ENCODE measurements around the gene GUK1. TPM values are rescaled to one million over a fixed set of nuclear protein-coding genes. Genes with fewer than 3 reads are reported as not detected.

GUK1 gene
- total and polyA plus RNA-seq, 2 of the 4 experiments (the other 2 are of a cell fraction) = 465 to 548 TPM

GRCh38 chr1:228150461-228151179, 10.5 kb downstream of the GUK1 start:
- no peaks in the 10 kb centered on the region for H3K9me3 ChIP-seq (ENCODE audit: control insufficient read depth, insufficient read depth, low read length)
- BruUV-seq (replicated peaks) = no TSS peak
- H2AK9ac ChIP-seq (replicated peaks; ENCODE audit: low read depth, low read length, poor library complexity) = peak overlapping the region; percentile 95
- H2BK20ac ChIP-seq (ENCODE audit: low read depth, low read length) = no peak overlapping the region
- no CpG with 5 or more reads among the region's 17 CpGs for WGBS, 2 experiments (ENCODE audit: extremely low coverage in 2 of 2, insufficient read length in 1 of 2)
- H4K20me1 ChIP-seq (ENCODE audit: insufficient read depth, low read length) = peaks cover 23% of the 10 kb centered on the region
- H3K14ac ChIP-seq (replicated peaks; ENCODE audit: low read depth, low read length) = no peak overlapping the region; the same call in 1 of the 2 replicates
- H3K4ac ChIP-seq (ENCODE audit: low read depth, low read length) = peak overlapping the region; percentile 83
- H3K4me1 ChIP-seq (ENCODE audit: control insufficient read depth, insufficient read depth, low read length) = peaks cover 23% of the 10 kb centered on the region
- H3K18ac ChIP-seq (ENCODE audit: low read depth, low read length) = no peak overlapping the region; the same call in 1 of the 2 replicates
- POLR2A ChIA-PET (ENCODE audit: unreplicated experiment) = no interaction called here
- intact Hi-C loops (cut with micrococcal nuclease) = loop anchor here (1.0 kb wide), 1 partner anchor 10 kb away; the partner anchor contains the start of gene GUK1
- dilution Hi-C loops (cut with HindIII; ENCODE audit: low sequenced_read_pairs, unreplicated experiment) = no loop called here
- peaks cover 9 to 54% of the 10 kb centered on the region in 2 experiments for H3K79me1 ChIP-seq (ENCODE audit: low read depth in 1 of 2, low read length in 2 of 2)
- peak overlapping the region; percentile 70 to 71; a peak in 3 of 4 replicates for H4K8ac ChIP-seq (ENCODE audit: low read depth in 2 of 2, low read length in 2 of 2)
- CTCF ChIA-PET = no interaction called here
- peak overlapping the region; percentile 19; the same call in 1 of the 2 replicates for H2BK120ac ChIP-seq (ENCODE audit: low read depth, low read length)
- no peak overlapping the region for H2BK15ac ChIP-seq (ENCODE audit: low read depth, low read length)
- no peaks in the 10 kb centered on the region for H3K27me3 ChIP-seq (ENCODE audit: control insufficient read depth, insufficient read depth, low read length)
- H3K4me3 ChIP-seq (ENCODE audit: insufficient read depth, low read depth, low read length) = no peak overlapping the region
- H3K36me3 ChIP-seq (ENCODE audit: control insufficient read depth, insufficient read depth, low read length) = peaks cover 10% of the 10 kb centered on the region
- H3K9ac ChIP-seq (ENCODE audit: low read depth, low read length) = peak overlapping the region; percentile 16
- peak overlapping the region; percentile 80; the same call in 1 of the 2 replicates for H4K91ac ChIP-seq (ENCODE audit: insufficient read depth, low read depth, low read length)
- peak overlapping the region; percentile 74 for H3K27ac ChIP-seq (ENCODE audit: insufficient read depth, low read length)
- H2AFZ ChIP-seq (replicated peaks; ENCODE audit: low read length, poor library complexity) = peak overlapping the region; percentile 78
- H3K9me1 ChIP-seq (ENCODE audit: insufficient read depth, low read length) = peaks cover 12% of the 10 kb centered on the region
- H2AK5ac ChIP-seq (ENCODE audit: low read depth, low read length) = peak overlapping the region; percentile 76
- H3K23ac ChIP-seq (ENCODE audit: low read depth, low read length) = 0 out of 2 replicates have a peak overlapping the region, but pooled peaks have one; percentile 12
- peak overlapping the region; percentile 12; the same call in 1 of the 2 replicates for H3K4me2 ChIP-seq (ENCODE audit: low read depth, low read length)
- peak; percentile 86 for DNase-seq
- H3K56ac ChIP-seq (ENCODE audit: extremely low read depth, insufficient read depth, low read length) = no peak overlapping the region
- in situ Hi-C loops (cut with MboI; ENCODE audit: low sequenced_read_pairs) = no loop called here
- H4K5ac ChIP-seq (ENCODE audit: low read depth, low read length) = peak overlapping the region; percentile 14; the same call in 1 of the 2 replicates
- peak overlapping the region; percentile 62 for H2BK5ac ChIP-seq (ENCODE audit: low read depth, low read length, poor library complexity, severe bottlenecking)
- peak; percentile 74 for ATAC-seq (ENCODE audit: low read depth)
- TF ChIP-seq FOS (IDR thresholded peaks at IDR 0.05; ENCODE audit: low read depth, low read length) = no peak
- TF ChIP-seq RAD21 (IDR thresholded peaks at IDR 0.05; ENCODE audit: low read length) = peak; percentile 17; the same call in 1 of the 2 replicates
- peak; percentile 75; the same call in 1 of the 2 replicates for TF ChIP-seq MAZ (IDR thresholded peaks at IDR 0.05; ENCODE audit: borderline replicate concordance, low read depth, low read length)
- TF ChIP-seq BHLHE40 (IDR thresholded peaks at IDR 0.05; ENCODE audit: low read depth, low read length) = no peak
- TF ChIP-seq CHD1 (IDR thresholded peaks at IDR 0.05; ENCODE audit: low read depth, low read length) = 0 out of 2 replicates have a peak, but pooled peaks have one; percentile 43
- TF ChIP-seq MAFK (IDR thresholded peaks at IDR 0.05; ENCODE audit: low read depth, low read length) = no peak
- peak; percentile 48 for TF ChIP-seq POLR2A (IDR thresholded peaks at IDR 0.05; ENCODE audit: low read depth, low read length)
- no peak for TF ChIP-seq NFE2L2 (IDR thresholded peaks at IDR 0.05; ENCODE audit: low read depth, low read length)
- TF ChIP-seq ELK1 (IDR thresholded peaks at IDR 0.05; ENCODE audit: borderline replicate concordance, low read depth, low read length) = no peak
- no peak for TF ChIP-seq RCOR1 (IDR thresholded peaks at IDR 0.05; ENCODE audit: insufficient replicate concordance, low read length)
- TF ChIP-seq USF2 (IDR thresholded peaks at IDR 0.05; ENCODE audit: low read depth, low read length) = no peak
- 0 out of 2 replicates have a peak, but pooled peaks have one; percentile 4 for TF ChIP-seq CTCF (conservative IDR thresholded peaks at IDR 0.05; ENCODE audit: low read depth, low read length)
- peak; percentile 65; the same call in 1 of the 2 replicates for TF ChIP-seq MXI1 (IDR thresholded peaks at IDR 0.05; ENCODE audit: borderline replicate concordance, low read depth, low read length)
- 0 out of 2 replicates have a peak, but pooled peaks have one; percentile 13 for TF ChIP-seq RFX5 (IDR thresholded peaks at IDR 0.05; ENCODE audit: low read depth, low read length)
